NCI-H187 treated with DMSO at 0.1 percent for 48 hours (cell line): ENCODE data around the gene IFNL1.
"Not testable (repeated sequence)": the region's sequence is repeated elsewhere in the genome, so short reads cannot be mapped to it uniquely, and the experiment has no call there.

ENCODE experiments used
- DNase-seq: peaks from one replicate; lab custom pipeline; 2025; lab: John Stamatoyannopoulos, UW

Gene IFNL1

GRCh38 chr19:39308531-39309304 lies 12.5 kb downstream of the IFNL1 start:
- DNase-seq: no peak

GRCh38 chr19:39309305-39309670 lies 13.1 kb downstream of the IFNL1 start:
- not testable (repeated sequence) for DNase-seq

GRCh38 chr19:39310558-39311311 lies 14.5 kb downstream of the IFNL1 start:
- no peak for DNase-seq

- DNase-seq: no peak
These were observed 18.0 kb downstream of the IFNL1 start for GRCh38 chr19:39314016-39314728.

GRCh38 chr19:39315933-39316332 lies 19.7 kb downstream of the IFNL1 start:
- no peak for DNase-seq

GRCh38 chr19:39316627-39317321 lies 20.6 kb downstream of the IFNL1 start:
- no peak for DNase-seq

GRCh38 chr19:39317476-39317875 lies 21.3 kb downstream of the IFNL1 start:
- DNase-seq: no peak

GRCh38 chr19:39318071-39318470 lies 21.9 kb downstream of the IFNL1 start:
- DNase-seq: no peak

- DNase-seq: no peak
These were observed 22.5 kb downstream of the IFNL1 start for GRCh38 chr19:39318690-39319089.

GRCh38 chr19:39319098-39319891 lies 23.1 kb downstream of the IFNL1 start:
- no peak for DNase-seq

- no peak for DNase-seq
These were observed 23.7 kb downstream of the IFNL1 start for GRCh38 chr19:39319892-39320248.

GRCh38 chr19:39321117-39321831 lies 25.1 kb downstream of the IFNL1 start:
- DNase-seq: no peak

- no peak for DNase-seq
These were observed 25.6 kb downstream of the IFNL1 start for GRCh38 chr19:39321832-39322176.

GRCh38 chr19:39324242-39324842 lies 28.1 kb downstream of the IFNL1 start:
- DNase-seq: no peak

- no peak for DNase-seq
These were observed 29.8 kb downstream of the IFNL1 start for GRCh38 chr19:39325778-39326665.

GRCh38 chr19:39327363-39328045 lies 31.3 kb downstream of the IFNL1 start:
- DNase-seq: no peak

- DNase-seq: no peak
These were observed 32.0 kb downstream of the IFNL1 start for GRCh38 chr19:39328046-39328705.

GRCh38 chr19:39329948-39330347 lies 33.7 kb downstream of the IFNL1 start:
- DNase-seq: no peak
